Nephron (organoid): ENCODE data around the gene FBXW2.
A peak's percentile ranks its signal among the peaks of the same experiment; 100 is the strongest.

Experiments used
- H3K27ac Mint-ChIP-seq, 3 experiments: 2 replicates each; pipeline ENCODE4 v1.8.0; 2020; ENCODE audit warnings: mixed read lengths in 3 of 3, mild to moderate bottlenecking in 2 of 3, moderate library complexity in 1 of 3
- H3K27me3 Mint-ChIP-seq: 2 replicates; pipeline ENCODE4 v1.8.0; 2021; ENCODE audit warnings: low read depth, mild to moderate bottlenecking, moderate library complexity, mixed read lengths
- H3K36me3 Mint-ChIP-seq: 2 replicates; pipeline ENCODE4 v1.8.0; 2020; ENCODE audit warnings: low read depth, mixed read lengths
- H3K4me1 Mint-ChIP-seq: 2 replicates; pipeline ENCODE4 v1.8.0; 2020; ENCODE audit warnings: mixed read lengths
- H3K4me3 Mint-ChIP-seq, 3 experiments: 2 replicates each; pipeline ENCODE4 v1.8.0; 2020; ENCODE audit warnings: mild to moderate bottlenecking in 3 of 3, mixed read lengths in 3 of 3, moderate library complexity in 2 of 3
- H3K9me3 Mint-ChIP-seq: 2 replicates; pipeline ENCODE4 v1.8.0; 2020; ENCODE audit warnings: mixed read lengths
- TF ChIP-seq, protein P1 (sequence below), 3 experiments: fragments of 200-600 bp; sonication (generic); IDR thresholded peaks; one replicate each; pipeline ENCODE4 v1.5.0; 2021; ENCODE audit warnings: antibody characterized with exemption in 3 of 3; ENCODE audit not compliant: unreplicated experiment in 3 of 3

Gene FBXW2

DNA sequence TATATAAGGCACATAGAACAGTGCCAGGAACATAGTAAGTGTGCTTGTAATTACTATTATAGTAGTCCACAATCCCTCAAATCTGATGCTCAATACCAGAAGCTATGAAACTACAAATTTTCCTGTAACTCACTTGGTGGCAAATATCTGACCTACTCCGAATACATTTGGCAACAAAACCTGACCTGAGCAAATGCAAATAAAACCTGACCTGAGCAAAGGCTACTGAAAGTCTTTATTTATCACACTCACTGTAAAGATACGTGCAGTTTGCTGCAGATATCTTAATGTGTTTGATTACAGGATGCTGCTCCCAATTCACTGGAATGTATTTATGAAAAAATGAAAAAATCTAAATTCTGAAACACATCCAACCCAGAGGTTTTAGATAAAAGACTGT is 86.0 kb downstream of the FBXW2 start:
- Mint-ChIP-seq H3K36me3 (peaks cover 4% of the 10 kb centered on the region), H3K4me3 (no peak overlapping the region), H3K27me3 (no peaks in the 10 kb centered on the region), H3K27ac (peak overlapping the region in 1 of 3 experiments; percentile 54), H3K4me1 (peaks cover 24% of the 10 kb centered on the region), H3K9me3 (no peaks in the 10 kb centered on the region)
- TF ChIP-seq, protein P1, sequence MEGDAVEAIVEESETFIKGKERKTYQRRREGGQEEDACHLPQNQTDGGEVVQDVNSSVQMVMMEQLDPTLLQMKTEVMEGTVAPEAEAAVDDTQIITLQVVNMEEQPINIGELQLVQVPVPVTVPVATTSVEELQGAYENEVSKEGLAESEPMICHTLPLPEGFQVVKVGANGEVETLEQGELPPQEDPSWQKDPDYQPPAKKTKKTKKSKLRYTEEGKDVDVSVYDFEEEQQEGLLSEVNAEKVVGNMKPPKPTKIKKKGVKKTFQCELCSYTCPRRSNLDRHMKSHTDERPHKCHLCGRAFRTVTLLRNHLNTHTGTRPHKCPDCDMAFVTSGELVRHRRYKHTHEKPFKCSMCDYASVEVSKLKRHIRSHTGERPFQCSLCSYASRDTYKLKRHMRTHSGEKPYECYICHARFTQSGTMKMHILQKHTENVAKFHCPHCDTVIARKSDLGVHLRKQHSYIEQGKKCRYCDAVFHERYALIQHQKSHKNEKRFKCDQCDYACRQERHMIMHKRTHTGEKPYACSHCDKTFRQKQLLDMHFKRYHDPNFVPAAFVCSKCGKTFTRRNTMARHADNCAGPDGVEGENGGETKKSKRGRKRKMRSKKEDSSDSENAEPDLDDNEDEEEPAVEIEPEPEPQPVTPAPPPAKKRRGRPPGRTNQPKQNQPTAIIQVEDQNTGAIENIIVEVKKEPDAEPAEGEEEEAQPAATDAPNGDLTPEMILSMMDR (IDR thresholded peaks at IDR 0.05; ENCODE audit: unreplicated experiment in 3 of 3) = no peak
